HG03196 (cell line): ENCODE results near the gene AXL.
A peak's percentile ranks its signal among the peaks of the same experiment; 100 is the strongest.
"Not testable (repeated sequence)": the region's sequence is repeated elsewhere in the genome, so short reads cannot be mapped to it uniquely, and the experiment has no call there.

ENCODE experiments used
- ATAC-seq: cut with Tn5 transposase; IDR thresholded peaks from one replicate; pipeline ENCODE4 v1.9.1; 2021; ENCODE audit not compliant: unreplicated experiment

AXL gene

DNA sequence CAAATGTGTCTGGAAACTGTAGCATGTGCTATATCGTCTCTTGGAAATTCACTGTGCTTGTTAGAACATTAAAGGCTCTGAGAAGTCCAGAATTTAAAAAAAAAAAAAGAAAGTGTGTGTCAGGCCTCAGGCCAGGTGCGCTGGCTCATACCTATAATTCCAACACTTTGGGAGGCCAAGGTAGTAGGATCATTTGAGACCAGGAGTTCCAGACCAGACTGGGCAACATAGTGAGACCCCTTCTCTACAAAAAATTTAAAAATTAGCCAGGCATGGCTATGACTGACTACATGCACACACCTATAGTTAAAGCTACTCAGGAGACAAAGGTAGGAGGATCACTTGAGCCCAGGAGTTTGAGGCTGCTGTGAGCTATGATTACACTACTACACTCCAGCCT is 50.0 kb downstream of the AXL start:
- no peak for ATAC-seq

- ATAC-seq = no peak
Observed at GRCh38 chr19:41269571-41269970, 50.5 kb downstream of the AXL start.

DNA sequence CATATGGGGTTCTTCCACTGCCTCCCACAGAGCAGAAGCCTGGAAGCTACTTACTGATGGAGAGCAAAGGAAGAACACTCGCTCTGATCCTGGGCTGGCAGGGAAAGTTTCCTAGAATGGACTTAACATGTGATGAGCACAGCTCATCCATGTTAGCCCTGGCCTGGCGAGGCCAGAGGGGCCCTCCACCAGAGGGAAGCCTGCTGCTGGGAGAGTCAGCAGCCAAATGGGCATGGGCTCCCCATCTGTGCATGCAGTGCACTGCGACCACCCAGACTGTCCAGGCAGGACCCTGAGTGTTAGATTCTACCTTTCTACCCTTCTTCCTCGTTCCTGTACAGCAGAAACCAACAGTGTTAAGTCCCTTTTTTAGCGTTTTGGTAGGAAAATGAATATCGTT is 54.1 kb downstream of the AXL start:
- no peak for ATAC-seq

DNA sequence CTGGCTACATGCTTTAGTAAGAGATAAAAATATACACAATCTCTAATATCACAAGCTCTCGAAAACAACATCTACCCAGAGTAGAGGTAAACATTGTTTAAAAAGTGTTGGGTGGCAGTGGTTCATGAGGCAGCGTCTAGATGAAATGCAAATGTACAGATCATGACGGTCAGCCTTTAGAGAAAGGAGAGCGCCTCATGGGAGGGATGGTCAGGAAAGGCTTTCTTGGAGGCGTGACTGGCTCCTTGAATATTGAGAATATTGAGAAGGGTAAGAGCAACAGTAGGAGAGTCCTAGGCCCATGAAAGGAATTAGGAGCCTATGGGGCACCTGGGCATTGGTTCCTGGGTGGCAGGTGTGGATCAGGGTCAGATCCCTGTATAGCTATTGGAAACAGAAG is 55.8 kb downstream of the AXL start:
- no peak for ATAC-seq

DNA sequence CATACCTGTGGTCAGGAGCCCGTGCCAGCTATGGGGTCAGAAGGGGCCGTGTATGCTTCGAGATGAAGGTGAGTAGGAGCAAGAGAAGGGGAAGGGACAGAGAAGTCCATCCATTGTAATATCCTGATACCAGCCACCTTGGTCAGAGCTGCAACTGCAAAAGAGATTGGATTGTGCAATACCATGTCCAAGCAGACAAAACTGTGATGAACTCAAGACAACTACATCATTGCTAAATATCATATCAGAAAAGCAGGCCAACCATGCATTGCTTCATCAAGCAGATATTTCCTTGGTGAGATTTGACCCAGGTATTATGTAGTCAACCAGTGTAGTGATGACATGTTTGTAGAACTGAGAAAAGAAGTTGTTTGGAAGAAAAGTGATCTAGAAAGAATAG is 57.2 kb downstream of the AXL start:
- no peak for ATAC-seq

DNA sequence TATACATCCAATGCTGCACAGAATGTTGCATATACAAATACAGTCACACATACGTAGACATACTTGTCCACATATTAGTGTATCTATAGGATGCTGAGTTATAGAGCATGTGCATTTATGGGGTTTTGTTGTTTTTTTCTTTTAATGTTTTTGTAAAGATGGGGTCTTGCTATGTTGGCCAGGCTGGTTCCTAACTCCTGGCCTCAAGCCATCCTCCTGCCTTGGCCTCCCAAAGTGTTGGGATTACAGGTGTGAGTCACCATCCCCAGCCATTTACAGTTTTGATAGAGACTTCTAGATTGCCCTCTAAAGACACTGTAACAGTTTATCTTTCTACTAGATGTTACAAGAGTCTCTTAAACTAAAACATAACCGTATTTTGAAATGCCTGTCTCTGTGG is 59.5 kb downstream of the AXL start:
- no peak for ATAC-seq

DNA sequence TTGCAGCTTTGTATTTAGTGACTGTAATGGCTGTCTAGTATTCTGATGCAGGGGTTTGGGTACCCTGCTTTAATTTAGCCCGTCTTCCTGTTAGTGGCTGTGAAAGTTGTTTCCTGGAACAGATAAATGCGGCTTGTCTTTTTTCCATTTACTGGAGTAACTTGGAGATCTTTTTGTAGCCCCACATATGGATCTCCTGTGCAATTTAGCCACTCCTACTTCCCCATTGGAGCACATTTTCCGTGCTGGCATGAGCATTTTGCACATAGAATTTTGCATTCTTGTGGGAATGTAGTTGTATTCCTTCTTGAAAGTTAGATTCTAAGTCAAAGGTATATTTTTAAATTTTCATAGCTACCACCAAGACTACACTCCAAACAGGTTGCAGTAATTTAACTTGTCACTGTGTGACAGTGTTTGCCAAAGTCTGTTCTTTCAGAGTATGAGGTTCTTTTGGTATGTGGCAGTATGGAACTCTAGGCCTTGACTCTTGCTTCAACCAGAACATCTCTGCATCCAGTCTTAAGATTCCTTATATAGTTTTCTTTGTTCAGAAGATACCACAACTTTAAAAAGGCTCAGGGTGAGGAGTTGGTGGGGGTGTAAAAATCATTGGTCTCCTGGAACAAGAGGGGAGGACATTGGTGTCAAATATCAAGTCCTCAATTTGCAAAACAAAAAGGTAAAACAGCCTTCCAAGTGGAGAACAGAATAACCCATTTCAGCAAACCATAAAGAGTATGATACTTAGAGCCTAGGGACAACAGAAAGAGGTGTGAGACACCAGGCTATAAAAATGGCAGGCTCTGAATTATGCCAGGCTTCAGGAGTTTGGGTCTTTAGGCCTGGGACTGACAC is 69.9 kb downstream of the AXL start:
- no peak for ATAC-seq

- ATAC-seq = not testable (repeated sequence)
Observed at GRCh38 chr19:41289814-41290213, 70.8 kb downstream of the AXL start.

GRCh38 chr19:41294393-41294792 is 75.4 kb downstream of the AXL start:
- ATAC-seq = no peak

GRCh38 chr19:41295499-41295898 is 76.5 kb downstream of the AXL start:
- ATAC-seq = no peak

DNA sequence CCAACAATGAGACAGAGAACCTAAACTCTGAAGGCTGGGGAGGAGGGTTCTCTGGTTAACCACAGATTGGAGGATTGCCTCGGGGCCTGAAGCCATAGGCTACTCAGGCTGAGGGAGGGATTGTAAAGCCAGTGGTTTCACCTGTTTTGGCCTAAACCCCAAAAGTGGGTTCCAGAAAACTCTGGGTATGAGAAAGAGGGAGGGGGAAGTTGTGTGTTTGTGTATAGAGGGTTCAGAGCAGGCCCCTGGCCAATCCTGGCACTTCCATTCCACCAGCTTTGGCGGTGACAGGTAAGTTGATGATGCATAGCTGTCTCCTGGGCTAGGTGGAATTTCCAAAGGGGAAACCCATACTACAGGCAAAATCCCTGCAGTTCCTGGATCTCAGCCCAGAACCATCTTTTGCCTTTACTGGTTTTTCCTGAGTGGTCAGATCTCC is 77.4 kb downstream of the AXL start:
- ATAC-seq = no peak

DNA sequence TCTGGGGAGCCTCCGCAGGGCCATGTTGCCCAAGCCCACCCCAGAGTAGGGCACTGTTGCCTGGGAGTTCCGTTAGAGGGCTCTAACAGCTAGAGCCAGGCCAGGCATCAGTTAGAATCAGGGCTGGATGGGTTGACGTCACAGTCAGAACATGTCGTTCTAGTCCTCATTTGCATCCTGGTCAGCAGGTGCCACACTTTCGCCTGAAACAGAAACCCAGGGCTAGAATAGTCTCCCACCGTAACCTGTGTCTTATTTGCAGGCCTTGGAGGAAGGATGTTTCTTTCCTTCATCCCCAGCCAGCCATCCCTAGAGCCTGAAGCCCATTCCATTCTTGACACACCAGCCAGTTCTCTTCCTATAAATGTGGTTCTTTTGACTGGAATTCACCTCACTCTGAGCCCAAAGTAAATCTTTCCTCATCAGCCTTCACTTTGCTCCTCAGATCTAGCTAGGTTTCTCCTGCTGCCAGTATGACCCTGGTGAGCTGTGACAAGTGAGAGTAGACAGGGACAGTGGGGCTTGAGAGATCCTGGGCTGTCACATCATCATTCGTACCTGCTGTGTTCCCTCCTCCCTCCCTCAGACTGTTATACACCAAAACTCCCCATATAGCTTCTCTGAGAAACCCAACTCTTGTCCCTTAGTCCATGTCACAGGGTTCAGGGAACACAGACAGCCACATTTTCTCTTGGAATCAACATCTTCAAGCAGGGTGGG is 78.8 kb downstream of the AXL start:
- peak; percentile 65 for ATAC-seq

- peak; percentile 25 for ATAC-seq
Observed at GRCh38 chr19:41298348-41298964, 79.4 kb downstream of the AXL start.

DNA sequence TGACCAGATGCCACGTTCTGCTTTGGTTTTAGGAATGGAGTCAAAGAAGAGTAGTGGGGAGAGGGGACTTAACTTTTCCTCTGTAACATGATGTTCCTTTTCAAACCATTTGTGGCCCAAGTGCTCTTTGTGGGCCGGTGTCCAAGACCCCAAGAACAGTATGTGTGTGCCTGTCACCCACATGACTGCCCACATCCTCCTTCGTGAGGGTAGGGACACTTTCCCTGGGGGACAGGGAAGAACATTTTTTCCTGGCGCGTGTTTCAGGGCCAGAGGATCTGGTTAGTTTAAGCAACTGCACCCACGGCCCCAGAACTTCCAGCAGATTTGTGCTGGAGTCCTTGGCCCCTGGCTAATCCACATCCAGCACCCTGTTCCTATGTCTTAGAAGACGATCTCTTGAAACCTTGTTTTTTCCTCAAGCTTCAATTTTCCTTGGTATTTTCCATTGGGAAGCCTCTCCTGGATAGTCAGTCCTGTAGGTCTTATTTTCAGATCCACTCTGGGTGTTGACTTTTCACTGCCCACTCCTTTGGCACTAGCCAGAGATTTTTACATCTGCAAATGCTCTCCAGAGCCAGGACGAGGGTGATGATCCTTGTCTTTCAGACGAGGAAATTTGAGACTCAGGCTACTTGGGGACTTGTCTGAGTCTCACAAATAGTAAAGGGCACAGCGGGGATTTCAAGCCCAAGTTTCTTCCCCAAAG is 80.2 kb downstream of the AXL start:
- no peak for ATAC-seq

DNA sequence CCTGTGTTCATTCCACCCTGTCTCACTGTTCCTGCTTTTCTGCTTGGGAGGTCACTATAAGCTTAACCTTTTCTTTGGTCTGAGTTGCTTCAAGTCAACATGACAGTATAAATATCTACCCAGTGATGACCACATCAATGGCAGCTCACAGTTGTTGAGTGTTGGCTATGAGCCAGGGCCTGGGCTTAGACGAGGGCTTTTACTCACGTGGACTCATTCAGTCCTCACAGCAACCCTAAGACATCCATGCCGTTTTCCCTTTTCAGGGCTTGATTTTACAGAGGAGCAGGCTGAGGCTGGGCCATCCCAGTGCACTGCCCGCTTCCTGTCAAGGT is 80.7 kb downstream of the AXL start:
- ATAC-seq = no peak

GRCh38 chr19:41300555-41300954 is 81.5 kb downstream of the AXL start:
- no peak for ATAC-seq

GRCh38 chr19:41302624-41303351 is 83.8 kb downstream of the AXL start:
- no peak for ATAC-seq

DNA sequence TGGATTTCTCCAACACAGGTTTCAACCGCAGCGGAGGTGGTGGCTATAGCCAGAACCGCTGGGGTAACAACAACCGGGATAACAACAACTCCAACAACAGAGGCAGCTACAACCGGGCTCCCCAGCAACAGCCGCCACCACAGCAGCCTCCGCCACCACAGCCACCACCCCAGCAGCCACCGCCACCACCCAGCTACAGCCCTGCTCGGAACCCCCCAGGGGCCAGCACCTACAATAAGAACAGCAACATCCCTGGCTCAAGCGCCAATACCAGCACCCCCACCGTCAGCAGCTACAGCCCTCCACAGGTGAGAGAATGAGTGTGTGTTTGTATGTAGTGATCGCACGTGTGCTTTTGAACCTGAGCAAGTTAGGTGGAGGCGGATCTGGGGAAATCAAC is 84.9 kb downstream of the AXL start:
- ATAC-seq = no peak

DNA sequence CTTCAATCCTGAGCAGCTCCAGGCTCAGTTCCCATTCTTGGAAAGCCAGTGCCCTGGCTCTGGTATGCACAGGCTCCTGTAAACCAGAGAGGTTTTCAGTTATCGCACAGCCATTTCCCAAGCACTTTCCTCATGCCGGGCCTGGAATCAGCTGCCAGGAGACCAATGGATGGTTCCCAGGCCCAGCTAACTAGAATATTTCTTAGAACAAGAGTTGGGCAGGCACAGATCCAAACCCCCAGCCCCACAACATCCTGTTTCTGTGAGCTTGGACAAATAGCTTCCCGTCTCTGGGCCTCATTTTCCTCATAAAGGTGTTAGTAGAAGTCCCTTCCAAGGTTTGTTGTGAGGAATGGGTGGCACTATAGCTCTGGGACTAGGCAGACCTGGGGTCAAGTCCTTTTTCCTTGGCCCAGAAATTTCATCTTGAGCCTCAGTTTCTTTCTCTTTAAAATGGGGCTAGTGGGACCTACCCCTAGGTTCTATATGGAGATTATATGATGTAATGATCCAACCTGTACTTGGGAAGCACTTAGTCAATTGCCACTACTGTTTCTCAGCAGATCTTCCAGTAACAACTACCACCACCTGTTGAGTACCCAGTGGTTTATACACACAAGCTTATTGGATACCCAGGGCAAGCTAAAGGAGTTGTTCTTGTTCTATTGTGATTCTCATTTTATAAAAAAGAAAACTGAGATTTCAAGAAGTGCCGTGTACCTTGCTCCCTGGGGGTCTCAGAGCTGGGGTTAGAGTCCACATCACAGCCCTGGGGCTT is 85.9 kb downstream of the AXL start:
- no peak for ATAC-seq
